HepG2 (cell line): Measurements from ENCODE around the gene CCDC30. TPM values are rescaled to one million over a fixed set of nuclear protein-coding genes. Genes with fewer than 3 reads are reported as not detected.

Experiments
- BRD4 ChIP-seq: sonication (generic); formaldehyde crosslinking; IDR thresholded peaks from 2 replicates; pipeline ENCODE4 v1.4.0; 2020; ENCODE audit warnings: missing genetic modification reagents
- ELF3 ChIP-seq: IDR thresholded peaks from 2 replicates; pipeline ENCODE4 v1.6.1; 2016; ENCODE audit warnings: missing genetic modification reagents, missing compliant biosample characterization
- KLF15 ChIP-seq: sonication (generic); formaldehyde crosslinking; IDR thresholded peaks from 2 replicates; pipeline ENCODE4 v1.8.1; 2023; ENCODE audit warnings: borderline replicate concordance, mild to moderate bottlenecking, inconsistent platforms, missing genetic modification reagents, mixed read lengths
- MEF2D ChIP-seq: sonication (generic); formaldehyde crosslinking; IDR thresholded peaks from 2 replicates; pipeline ENCODE4 v1.5.1; 2020; ENCODE audit warnings: mild to moderate bottlenecking, missing genetic modification reagents
- MTA1 ChIP-seq: sonication (generic); formaldehyde crosslinking; IDR thresholded peaks from 2 replicates; pipeline ENCODE4 v1.4.0; 2020; ENCODE audit warnings: missing genetic modification reagents, mild to moderate bottlenecking, borderline replicate concordance
- POGK ChIP-seq: sonication (generic); formaldehyde crosslinking; conservative IDR thresholded peaks from 2 replicates; pipeline ENCODE4 v1.8.0; 2022; ENCODE audit warnings: mild to moderate bottlenecking, moderate library complexity, missing genetic modification reagents
- SP140L ChIP-seq: sonication (generic); formaldehyde crosslinking; IDR thresholded peaks from 2 replicates; pipeline ENCODE4 v1.4.0; 2020; ENCODE audit warnings: missing genetic modification reagents, borderline replicate concordance
- SPEN ChIP-seq: sonication (generic); formaldehyde crosslinking; IDR thresholded peaks from 2 replicates; pipeline ENCODE4 v1.5.1; 2020; ENCODE audit warnings: low read depth, mild to moderate bottlenecking, missing genetic modification reagents
- TRIM22 ChIP-seq: fragments of 450-650 bp; IDR thresholded peaks from 2 replicates; pipeline ENCODE4 v1.6.1; 2017
- ZFP91 ChIP-seq: sonication (generic); formaldehyde crosslinking; IDR thresholded peaks from 2 replicates; pipeline ENCODE4 v1.9.0; 2022; ENCODE audit warnings: missing genetic modification reagents, mild to moderate bottlenecking, borderline replicate concordance
- ZNF142 ChIP-seq: sonication (generic); formaldehyde crosslinking; IDR thresholded peaks from 2 replicates; pipeline ENCODE4 v1.4.0; 2020; ENCODE audit warnings: missing genetic modification reagents
- ZNF18 ChIP-seq: sonication (generic); formaldehyde crosslinking; IDR thresholded peaks from 2 replicates; pipeline ENCODE4 v1.8.0; 2022; ENCODE audit warnings: mild to moderate bottlenecking, missing genetic modification reagents; ENCODE audit not compliant: insufficient replicate concordance
- ZNF251 ChIP-seq: sonication (generic); formaldehyde crosslinking; IDR thresholded peaks from 2 replicates; pipeline ENCODE4 v1.9.0; 2021; ENCODE audit warnings: mild to moderate bottlenecking, missing genetic modification reagents
- ZNF576 ChIP-seq: sonication (generic); formaldehyde crosslinking; IDR thresholded peaks from 2 replicates; pipeline ENCODE4 v1.4.0; 2020; ENCODE audit warnings: mild to moderate bottlenecking, missing genetic modification reagents
- ZNF644 ChIP-seq: IDR thresholded peaks from 2 replicates; pipeline ENCODE4 v1.6.1; 2016; ENCODE audit warnings: low read depth
- polyA plus RNA-seq, 8 experiments: library from polyadenylated mRNA; depleted of rRNA in 3 of 8; stranded (reverse) in 7 of 8; unstranded in 1 of 8; fragments of >200 nt; fragmentation: Illumina TruSeq in 4 of 8; extraction: Trizol in 4 of 8; gene quantifications; 2 replicates each; pipeline versions ENCODE4 v1.2.1 to v1.2.3, GENCODE V29; 2011 to 2016; ENCODE audit warnings: low read depth in 4 of 8, missing spikeins in 1 of 8, mixed read lengths in 1 of 8; ENCODE audit not compliant: insufficient read depth in 1 of 8
- total RNA-seq, 5 experiments: library from RNA; depleted of rRNA; stranded (reverse); fragments of >200 nt; fragmentation: Illumina TruSeq; extraction: Trizol; gene quantifications; 2 replicates each; pipeline ENCODE4 v1.2.3, GENCODE V29; 2016; ENCODE audit warnings: low read depth in 1 of 5

Gene CCDC30
- total and polyA plus RNA-seq, 2 of the 13 experiments (the other 11 are each of a cell fraction or from before 2014, with no cell fraction given) = 0.25 to 0.77 TPM

GRCh38 chr1:42681741-42682483 is 218.8 kb downstream of the CCDC30 start, which contains the start of gene YBX1 (continued):
- TF ChIP-seq ZNF18 (CRISPR knock-in tag) (no peak), ZFP91 (CRISPR knock-in tag) (peak; percentile 58; the same call in 1 of the 2 replicates), SPEN (CRISPR knock-in tag) (peak; percentile 81), ZNF251 (CRISPR knock-in tag) (no peak), KLF15 (CRISPR knock-in tag) (no peak), ZNF142 (CRISPR knock-in tag) (peak; percentile 98), POGK (peak; percentile 55; the same call in 1 of the 2 replicates), ZNF576 (CRISPR knock-in tag) (no peak), MTA1 (0 out of 2 replicates have a peak, but pooled peaks have one; percentile 22), ELF3 (CRISPR knock-in tag) (0 out of 2 replicates have a peak, but pooled peaks have one; percentile 19), MEF2D (0 out of 2 replicates have a peak, but pooled peaks have one; percentile 41), ZNF644 (CRISPR knock-in tag) (no peak), TRIM22 (no peak), SP140L (CRISPR knock-in tag) (no peak), BRD4 (CRISPR knock-in tag) (peak; percentile 71; the same call in 1 of the 2 replicates)
